ENCODE data around the gene AIPL1.

DNA sequence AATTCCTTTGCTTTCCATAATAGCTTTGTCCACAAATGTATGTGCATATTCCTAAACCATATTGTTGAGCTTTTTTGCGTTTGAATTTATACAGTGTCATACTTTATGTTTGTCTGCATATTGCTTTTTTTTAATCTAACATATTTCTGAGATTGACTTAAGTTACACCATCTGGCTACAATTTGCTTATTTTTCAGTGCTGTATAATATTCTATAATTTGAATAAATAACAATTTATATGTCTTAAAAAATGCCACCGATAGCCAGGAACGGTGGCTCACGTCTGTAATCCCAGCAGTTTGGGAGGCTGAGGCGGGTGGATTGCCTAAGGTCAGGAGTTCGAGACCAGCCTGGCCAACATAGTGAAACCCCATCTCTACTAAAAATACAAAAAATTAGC lies 7.9 kb upstream of the AIPL1 start:
- TF ChIP-seq, protein P1, sequence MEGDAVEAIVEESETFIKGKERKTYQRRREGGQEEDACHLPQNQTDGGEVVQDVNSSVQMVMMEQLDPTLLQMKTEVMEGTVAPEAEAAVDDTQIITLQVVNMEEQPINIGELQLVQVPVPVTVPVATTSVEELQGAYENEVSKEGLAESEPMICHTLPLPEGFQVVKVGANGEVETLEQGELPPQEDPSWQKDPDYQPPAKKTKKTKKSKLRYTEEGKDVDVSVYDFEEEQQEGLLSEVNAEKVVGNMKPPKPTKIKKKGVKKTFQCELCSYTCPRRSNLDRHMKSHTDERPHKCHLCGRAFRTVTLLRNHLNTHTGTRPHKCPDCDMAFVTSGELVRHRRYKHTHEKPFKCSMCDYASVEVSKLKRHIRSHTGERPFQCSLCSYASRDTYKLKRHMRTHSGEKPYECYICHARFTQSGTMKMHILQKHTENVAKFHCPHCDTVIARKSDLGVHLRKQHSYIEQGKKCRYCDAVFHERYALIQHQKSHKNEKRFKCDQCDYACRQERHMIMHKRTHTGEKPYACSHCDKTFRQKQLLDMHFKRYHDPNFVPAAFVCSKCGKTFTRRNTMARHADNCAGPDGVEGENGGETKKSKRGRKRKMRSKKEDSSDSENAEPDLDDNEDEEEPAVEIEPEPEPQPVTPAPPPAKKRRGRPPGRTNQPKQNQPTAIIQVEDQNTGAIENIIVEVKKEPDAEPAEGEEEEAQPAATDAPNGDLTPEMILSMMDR (conservative IDR thresholded peaks at IDR 0.05; ENCODE audit: low read depth, low read length): no peak
- no peak for TF ChIP-seq CEBPB (IDR thresholded peaks at IDR 0.05; ENCODE audit: low read depth, low read length)
- TF ChIP-seq RAD21 (IDR thresholded peaks at IDR 0.05; ENCODE audit: low read length): no peak
- no peak for TF ChIP-seq MAFK (IDR thresholded peaks at IDR 0.05; ENCODE audit: low read depth, low read length)
- no peak for TF ChIP-seq MXI1 (IDR thresholded peaks at IDR 0.05; ENCODE audit: borderline replicate concordance, low read depth, low read length)
- no peak for TF ChIP-seq POLR2A (IDR thresholded peaks at IDR 0.05; ENCODE audit: low read depth, low read length)
- TF ChIP-seq, protein P2, sequence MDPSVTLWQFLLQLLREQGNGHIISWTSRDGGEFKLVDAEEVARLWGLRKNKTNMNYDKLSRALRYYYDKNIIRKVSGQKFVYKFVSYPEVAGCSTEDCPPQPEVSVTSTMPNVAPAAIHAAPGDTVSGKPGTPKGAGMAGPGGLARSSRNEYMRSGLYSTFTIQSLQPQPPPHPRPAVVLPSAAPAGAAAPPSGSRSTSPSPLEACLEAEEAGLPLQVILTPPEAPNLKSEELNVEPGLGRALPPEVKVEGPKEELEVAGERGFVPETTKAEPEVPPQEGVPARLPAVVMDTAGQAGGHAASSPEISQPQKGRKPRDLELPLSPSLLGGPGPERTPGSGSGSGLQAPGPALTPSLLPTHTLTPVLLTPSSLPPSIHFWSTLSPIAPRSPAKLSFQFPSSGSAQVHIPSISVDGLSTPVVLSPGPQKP (IDR thresholded peaks at IDR 0.05; ENCODE audit: borderline replicate concordance, low read depth, low read length): no peak
- TF ChIP-seq, protein P3, sequence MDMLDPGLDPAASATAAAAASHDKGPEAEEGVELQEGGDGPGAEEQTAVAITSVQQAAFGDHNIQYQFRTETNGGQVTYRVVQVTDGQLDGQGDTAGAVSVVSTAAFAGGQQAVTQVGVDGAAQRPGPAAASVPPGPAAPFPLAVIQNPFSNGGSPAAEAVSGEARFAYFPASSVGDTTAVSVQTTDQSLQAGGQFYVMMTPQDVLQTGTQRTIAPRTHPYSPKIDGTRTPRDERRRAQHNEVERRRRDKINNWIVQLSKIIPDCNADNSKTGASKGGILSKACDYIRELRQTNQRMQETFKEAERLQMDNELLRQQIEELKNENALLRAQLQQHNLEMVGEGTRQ (IDR thresholded peaks at IDR 0.05; ENCODE audit: low read depth, low read length): no peak
